ENCODE results near the gene FCRL4.
"Not testable (repeated sequence)": the region's sequence is repeated elsewhere in the genome, so short reads cannot be mapped to it uniquely, and the experiment has no call there.

FCRL4 gene

GRCh38 chr1:157548081-157548480 lies 49.8 kb downstream of the FCRL4 start:
- not testable (repeated sequence) for DNase-seq

DNA sequence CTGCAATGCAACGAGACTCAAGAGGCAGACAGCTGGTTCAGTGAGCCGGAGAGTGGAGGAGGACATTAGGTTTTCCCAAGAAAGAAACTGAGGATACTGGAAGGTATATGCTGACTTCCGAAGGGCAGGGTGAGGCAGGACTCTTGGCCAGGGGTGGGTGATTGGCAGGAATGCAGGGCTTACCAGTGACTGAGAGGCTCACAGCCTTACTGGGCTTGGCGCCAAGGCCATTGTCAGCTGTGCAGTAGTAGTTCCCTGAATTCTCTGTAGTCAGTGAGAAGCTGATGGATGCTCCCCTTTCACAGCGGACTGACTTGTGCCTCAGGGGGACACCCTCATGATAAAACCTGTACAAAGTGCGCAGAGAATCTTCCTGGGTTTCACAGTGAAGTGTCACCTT lies 55.2 kb downstream of the FCRL4 start:
- DNase-seq: no peak

GRCh38 chr1:157540852-157541251 lies 57.0 kb downstream of the FCRL4 start:
- DNase-seq: no peak

GRCh38 chr1:157540160-157540748 lies 57.6 kb downstream of the FCRL4 start:
- no peak for DNase-seq

GRCh38 chr1:157539568-157539967 lies 58.3 kb downstream of the FCRL4 start:
- DNase-seq: no peak

DNA sequence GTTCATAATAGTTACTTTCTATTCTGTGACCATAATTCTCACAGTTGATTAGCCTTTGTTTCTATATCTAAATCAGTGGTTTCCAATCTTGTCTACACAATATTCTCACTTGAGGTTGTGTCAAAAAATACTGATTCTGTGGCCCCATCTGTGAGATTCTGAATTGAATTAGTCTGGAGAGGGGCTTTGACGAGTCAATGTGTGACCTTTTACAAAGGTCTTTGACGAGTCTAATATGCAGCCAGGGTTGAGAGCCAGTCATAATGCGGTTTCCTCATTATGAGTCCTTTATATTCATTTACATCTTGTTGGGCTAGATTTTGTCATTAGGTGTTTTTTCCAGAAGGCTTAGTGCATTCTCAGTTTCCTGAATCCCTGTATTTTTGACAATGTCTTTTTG lies 65.3 kb downstream of the FCRL4 start:
- DNase-seq: no peak

DNA sequence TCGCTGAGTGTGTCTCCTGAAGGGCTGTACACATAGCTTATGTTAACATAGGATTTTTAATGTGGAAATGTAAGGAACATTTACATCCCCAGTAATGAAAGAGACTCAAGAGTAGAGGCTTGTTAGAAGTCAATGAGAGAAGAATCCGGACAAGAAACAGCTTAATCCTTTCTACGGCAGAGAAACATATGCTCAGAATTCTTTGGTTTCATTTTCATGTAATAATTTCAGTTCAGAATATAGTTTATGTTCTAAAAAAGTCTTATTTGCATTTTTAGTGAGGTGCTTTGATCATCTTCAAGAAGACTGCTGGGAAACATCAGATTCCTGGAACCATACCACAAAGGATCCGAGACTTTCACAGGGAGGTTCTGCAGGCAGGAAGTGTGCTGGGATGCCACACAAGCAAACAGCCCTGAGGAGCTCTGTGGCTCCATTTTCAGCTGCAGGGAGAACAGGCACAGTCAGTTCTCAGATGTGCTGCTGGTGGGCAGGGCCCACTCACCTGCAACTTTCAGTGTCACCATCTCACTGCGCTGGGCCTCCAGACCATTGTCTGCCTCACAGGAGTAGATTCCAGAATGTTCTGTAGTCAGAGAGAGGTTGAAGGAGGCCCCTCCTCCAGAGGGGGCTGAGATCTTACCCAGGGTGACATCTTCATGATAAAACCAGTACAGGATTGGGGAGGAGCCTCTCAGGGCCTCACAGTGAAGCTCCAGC lies 74.0 kb downstream of the FCRL4 start:
- DNase-seq: no peak

Measured in stimulated activated CD4-positive, alpha-beta T cell treated with anti-CD3 and anti-CD28 coated beads, Interleukin-2, amount 100 ng/mL, for 24 hours (primary cell).